IMR-90 (cell line): ENCODE results near the gene PRKAR2A. TPM values are rescaled to one million over a fixed set of nuclear protein-coding genes. Genes with fewer than 3 reads are reported as not detected.
"Not testable (repeated sequence)": the region's sequence is repeated elsewhere in the genome, so short reads cannot be mapped to it uniquely, and the experiment has no call there.

Experiments
- ATAC-seq: fragments of 200-7000 bp; cut with Tn5 transposase; 2 replicates; pipeline ENCODE4 v1.9.1; 2020; ENCODE audit warnings: low read depth, mild to moderate bottlenecking, moderate library complexity
- BruUV-seq: library from RNA; stranded (reverse); fragments of 400-500 nt; replicated peaks from 2 replicates; lab custom pipeline; 2021; lab: Mats Ljungman, UMichigan
- CTCF ChIA-PET: fragments of 300-600 bp; formaldehyde crosslinking; extraction: SDS; loops from one replicate; lab custom pipeline; 2021; ENCODE audit warnings: antibody characterized with exemption; lab: Yijun Ruan, JAX
- POLR2A ChIA-PET: fragments of 300-600 bp; sonication (Branson Sonifier 250); formaldehyde crosslinking; loops from one replicate; lab custom pipeline; 2022; ENCODE audit warnings: antibody characterized with exemption; ENCODE audit not compliant: unreplicated experiment; lab: Charles Lee
- DNase-seq: peaks from one replicate; pipeline ENCODE4 v3.0.0; 2013
- H2AFZ ChIP-seq: replicated peaks from 2 replicates; pipeline ENCODE3; 2013; ENCODE audit warnings: low read length, mild to moderate bottlenecking; ENCODE audit not compliant: poor library complexity
- H2AK5ac ChIP-seq: 2 replicates; pipeline ENCODE4 v1.6.1; 2013; ENCODE audit warnings: low read depth, low read length, inconsistent platforms
- H2AK9ac ChIP-seq: replicated peaks from 2 replicates; pipeline ENCODE3; 2013; ENCODE audit warnings: mild to moderate bottlenecking, low read depth, low read length, moderate library complexity; ENCODE audit not compliant: poor library complexity
- H2BK120ac ChIP-seq: 2 replicates; pipeline ENCODE4 v1.6.1; 2013; ENCODE audit warnings: low read depth, low read length, inconsistent platforms
- H2BK15ac ChIP-seq: 3 replicates; pipeline ENCODE4 v1.6.1; 2013; ENCODE audit warnings: low read depth, low read length, inconsistent platforms
- H2BK20ac ChIP-seq: 2 replicates; pipeline ENCODE4 v1.6.1; 2013; ENCODE audit warnings: low read depth, mild to moderate bottlenecking, inconsistent platforms, low read length, moderate library complexity
- H2BK5ac ChIP-seq: 2 replicates; pipeline ENCODE4 v1.6.1; 2013; ENCODE audit warnings: mild to moderate bottlenecking, low read depth, low read length, inconsistent platforms; ENCODE audit not compliant: poor library complexity, severe bottlenecking
- H3K14ac ChIP-seq: replicated peaks from 2 replicates; pipeline ENCODE4 v1.6.1; 2013; ENCODE audit warnings: low read depth, low read length, inconsistent platforms
- H3K18ac ChIP-seq: 2 replicates; pipeline ENCODE4 v1.6.1; 2013; ENCODE audit warnings: low read depth, low read length, control low read depth
- H3K23ac ChIP-seq: 2 replicates; pipeline ENCODE4 v1.6.1; 2013; ENCODE audit warnings: low read depth, low read length, inconsistent platforms
- H3K27ac ChIP-seq: 2 replicates; pipeline ENCODE4 v1.5.1; 2013; ENCODE audit warnings: mild to moderate bottlenecking, control low read depth, low read length; ENCODE audit not compliant: insufficient read depth
- H3K27me3 ChIP-seq: 2 replicates; pipeline ENCODE4 v1.6.1; 2013; ENCODE audit warnings: low read length; ENCODE audit not compliant: control insufficient read depth, insufficient read depth
- H3K36me3 ChIP-seq: 2 replicates; pipeline ENCODE4 v1.6.1; 2013; ENCODE audit warnings: low read length, mixed read lengths; ENCODE audit not compliant: control insufficient read depth, insufficient read depth
- H3K4ac ChIP-seq: 2 replicates; pipeline ENCODE4 v1.6.1; 2013; ENCODE audit warnings: low read depth, low read length, inconsistent platforms
- H3K4me1 ChIP-seq: 2 replicates; pipeline ENCODE4 v1.6.1; 2013; ENCODE audit warnings: low read length, mixed read lengths; ENCODE audit not compliant: control insufficient read depth, insufficient read depth
- H3K4me2 ChIP-seq: 2 replicates; pipeline ENCODE4 v1.6.1; 2013; ENCODE audit warnings: low read depth, mild to moderate bottlenecking, control low read depth, low read length, moderate library complexity
- H3K4me3 ChIP-seq: 2 replicates; pipeline ENCODE4 v1.5.1; 2013; ENCODE audit warnings: low read depth, mild to moderate bottlenecking, control low read depth, low read length, moderate library complexity; ENCODE audit not compliant: insufficient read depth
- H3K56ac ChIP-seq: 2 replicates; pipeline ENCODE4 v1.6.1; 2013; ENCODE audit warnings: low read length, inconsistent platforms; ENCODE audit not compliant: insufficient read depth; ENCODE audit errors: extremely low read depth
- H3K79me1 ChIP-seq, 2 experiments: 2 replicates each; pipeline ENCODE4 v1.6.1; 2013; ENCODE audit warnings: low read length in 2 of 2, inconsistent platforms in 1 of 2, low read depth in 1 of 2
- H3K9ac ChIP-seq: 2 replicates; pipeline ENCODE4 v1.6.1; 2013; ENCODE audit warnings: low read depth, low read length, control low read depth
- H3K9me1 ChIP-seq: 2 replicates; pipeline ENCODE4 v1.6.1; 2013; ENCODE audit warnings: low read length, inconsistent platforms; ENCODE audit not compliant: insufficient read depth
- H3K9me3 ChIP-seq: 2 replicates; pipeline ENCODE4 v1.6.1; 2013; ENCODE audit warnings: low read length; ENCODE audit not compliant: control insufficient read depth, insufficient read depth
- H4K20me1 ChIP-seq: 2 replicates; pipeline ENCODE4 v1.6.1; 2013; ENCODE audit warnings: low read length, inconsistent platforms; ENCODE audit not compliant: insufficient read depth
- H4K5ac ChIP-seq: 2 replicates; pipeline ENCODE4 v1.6.1; 2013; ENCODE audit warnings: mild to moderate bottlenecking, low read depth, low read length, control low read depth
- H4K8ac ChIP-seq, 2 experiments: 2 replicates each; pipeline ENCODE4 v1.6.1; 2013; ENCODE audit warnings: low read depth in 2 of 2, low read length in 2 of 2, control low read depth in 1 of 2, inconsistent platforms in 1 of 2
- H4K91ac ChIP-seq: 2 replicates; pipeline ENCODE4 v1.6.1; 2013; ENCODE audit warnings: low read depth, low read length, inconsistent platforms; ENCODE audit not compliant: insufficient read depth
- FOS ChIP-seq: fragments of 150-350 bp; IDR thresholded peaks from 2 replicates; pipeline ENCODE4 v1.6.1; 2016; ENCODE audit warnings: low read depth, low read length
- MAFK ChIP-seq: IDR thresholded peaks from 2 replicates; pipeline ENCODE4 v1.6.1; 2012; ENCODE audit warnings: low read depth, low read length, improper control_type of control experiment
- MXI1 ChIP-seq: IDR thresholded peaks from 2 replicates; pipeline ENCODE4 v1.6.1; 2012; ENCODE audit warnings: low read depth, mild to moderate bottlenecking, low read length, moderate library complexity, borderline replicate concordance
- RAD21 ChIP-seq: IDR thresholded peaks from 2 replicates; pipeline ENCODE4 v1.6.1; 2012; ENCODE audit warnings: low read length, improper control_type of control experiment
- SMC3 ChIP-seq: fragments of 150-350 bp; IDR thresholded peaks from 2 replicates; pipeline ENCODE4 v1.6.1; 2016; ENCODE audit warnings: low read depth, mild to moderate bottlenecking, antibody characterized with exemption, low read length, moderate library complexity
- WGBS, 2 experiments: methylation state at CpG; one replicate each; pipeline versions ENCODE4 v1.1.5 to v1.1.7; 2013; ENCODE audit warnings: missing lambda C conversion rate in 2 of 2; ENCODE audit not compliant: insufficient read length in 1 of 2; ENCODE audit errors: extremely low coverage in 2 of 2; 5-methylcytosine and 5-hydroxymethylcytosine counted together
- dilution Hi-C: fragments of 300-500 bp; cut with HindIII; formaldehyde crosslinking; loops from one replicate; pipeline ENCODE4 v1.14.3; 2018; ENCODE audit warnings: low sequenced_read_pairs; ENCODE audit not compliant: unreplicated experiment
- in situ Hi-C: fragments of 300-500 bp; cut with MboI; formaldehyde crosslinking; loops from 3 replicates; pipeline ENCODE4 v1.14.3; 2019; ENCODE audit warnings: low sequenced_read_pairs, inconsistent platforms, mixed read lengths
- intact Hi-C: fragments of 100-400 bp; cut with micrococcal nuclease; formaldehyde crosslinking; loops from 2 replicates; pipeline ENCODE4 v1.10.0; 2022
- polyA plus RNA-seq, 3 experiments: library from polyadenylated mRNA; depleted of rRNA; stranded (reverse); fragments of >200 nt; gene quantifications; 2 replicates each; pipeline ENCODE4 v1.2.3, GENCODE V29; 2012; ENCODE audit warnings: low replicate concordance in 1 of 3
- total RNA-seq: library from RNA; depleted of rRNA; stranded (reverse); fragments of >200 nt; gene quantifications from 2 replicates; pipeline ENCODE4 v1.2.3, GENCODE V29; 2012
- TF ChIP-seq, protein P1 (sequence below): fragments of 150-350 bp; IDR thresholded peaks from 2 replicates; pipeline ENCODE4 v1.6.1; 2016; ENCODE audit warnings: low read depth, mild to moderate bottlenecking, low read length, moderate library complexity, borderline replicate concordance

Gene PRKAR2A
- total and polyA plus RNA-seq, 2 of the 4 experiments (the other 2 are of a cell fraction): 11.3 to 48.2 TPM

DNA sequence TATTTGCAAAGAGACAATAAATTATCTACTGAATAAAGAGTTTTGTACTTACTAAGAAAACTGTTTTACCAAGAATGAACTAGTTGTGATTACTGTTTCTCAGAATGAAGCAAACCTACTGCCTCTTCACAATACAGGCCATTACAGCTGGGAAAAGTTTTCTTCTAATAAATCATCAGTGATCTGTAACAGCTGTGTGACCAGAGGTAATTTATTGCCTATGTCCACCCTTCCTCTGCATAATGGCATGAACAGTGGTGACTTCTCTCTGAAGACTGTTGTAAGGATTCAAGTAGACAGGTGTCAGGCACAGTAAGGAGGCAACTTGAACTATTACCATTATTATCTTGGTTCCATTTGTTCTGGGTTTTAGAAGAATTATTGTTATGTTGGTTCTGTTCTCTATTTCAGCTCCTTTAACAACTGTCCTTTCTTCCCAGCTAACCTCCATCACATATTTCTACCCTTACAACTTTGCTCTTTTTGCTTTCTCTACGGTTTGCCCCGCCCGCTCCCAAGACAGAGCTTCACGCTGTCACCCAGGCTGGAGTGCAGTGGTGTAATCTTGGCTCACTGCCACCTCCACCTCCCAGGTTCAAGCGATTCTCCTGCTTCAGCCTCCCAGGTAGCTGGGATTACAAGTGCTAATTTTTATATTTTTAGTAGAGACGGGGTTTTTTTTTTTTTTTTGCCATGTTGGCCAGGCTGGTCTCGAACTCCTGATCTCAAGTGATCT lies 51.5 kb downstream of the PRKAR2A start:
- H2BK5ac ChIP-seq: no peak overlapping the region
- in situ Hi-C loops (no loop called here), intact Hi-C loops (no loop called here), dilution Hi-C loops (no loop called here)
- H3K4ac ChIP-seq: no peak overlapping the region
- H2AK9ac ChIP-seq: no peak overlapping the region
- ChIA-PET POLR2A (no interaction called here), CTCF (no interaction called here)
- H3K9ac ChIP-seq: no peak overlapping the region
- no CpG with 5 or more reads among the region's 7 CpGs for WGBS, 2 experiments
- 0 out of 2 replicates have a peak, but pooled peaks cover 3% of the 10 kb centered on the region for H3K9me1 ChIP-seq
- no peak overlapping the region for H3K23ac ChIP-seq
- no peak overlapping the region for H3K27ac ChIP-seq
- H3K4me3 ChIP-seq: no peak overlapping the region
- H2AK5ac ChIP-seq: no peak overlapping the region
- no peaks in the 10 kb centered on the region for H3K9me3 ChIP-seq
- H3K4me1 ChIP-seq: no peaks in the 10 kb centered on the region
- H2AFZ ChIP-seq: no peak overlapping the region
- no peaks in the 10 kb centered on the region for H3K27me3 ChIP-seq
- H2BK20ac ChIP-seq: no peak overlapping the region
- H3K79me1 ChIP-seq: peaks cover 0 to 8% of the 10 kb centered on the region in 2 experiments; a peak in 3 of 4 replicates
- H3K18ac ChIP-seq: no peak overlapping the region
- no peak for TF ChIP-seq RAD21
- TF ChIP-seq, protein P1, sequence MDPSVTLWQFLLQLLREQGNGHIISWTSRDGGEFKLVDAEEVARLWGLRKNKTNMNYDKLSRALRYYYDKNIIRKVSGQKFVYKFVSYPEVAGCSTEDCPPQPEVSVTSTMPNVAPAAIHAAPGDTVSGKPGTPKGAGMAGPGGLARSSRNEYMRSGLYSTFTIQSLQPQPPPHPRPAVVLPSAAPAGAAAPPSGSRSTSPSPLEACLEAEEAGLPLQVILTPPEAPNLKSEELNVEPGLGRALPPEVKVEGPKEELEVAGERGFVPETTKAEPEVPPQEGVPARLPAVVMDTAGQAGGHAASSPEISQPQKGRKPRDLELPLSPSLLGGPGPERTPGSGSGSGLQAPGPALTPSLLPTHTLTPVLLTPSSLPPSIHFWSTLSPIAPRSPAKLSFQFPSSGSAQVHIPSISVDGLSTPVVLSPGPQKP: no peak
- TF ChIP-seq SMC3: no peak
- no peak for TF ChIP-seq MXI1
- TF ChIP-seq FOS: no peak
- TF ChIP-seq MAFK: no peak
- no peak overlapping the region for H3K56ac ChIP-seq
- ATAC-seq: no peak
- no peak for DNase-seq
- H2BK120ac ChIP-seq: no peak overlapping the region
- H4K20me1 ChIP-seq: no peaks in the 10 kb centered on the region
- no peak overlapping the region for H4K91ac ChIP-seq
- no TSS peak for BruUV-seq
- no peak overlapping the region for H4K5ac ChIP-seq
- H3K14ac ChIP-seq: no peak overlapping the region
- no peak overlapping the region for H4K8ac ChIP-seq
- H3K36me3 ChIP-seq: peaks cover 5% of the 10 kb centered on the region
- H3K4me2 ChIP-seq: no peak overlapping the region
- no peak overlapping the region for H2BK15ac ChIP-seq

DNA sequence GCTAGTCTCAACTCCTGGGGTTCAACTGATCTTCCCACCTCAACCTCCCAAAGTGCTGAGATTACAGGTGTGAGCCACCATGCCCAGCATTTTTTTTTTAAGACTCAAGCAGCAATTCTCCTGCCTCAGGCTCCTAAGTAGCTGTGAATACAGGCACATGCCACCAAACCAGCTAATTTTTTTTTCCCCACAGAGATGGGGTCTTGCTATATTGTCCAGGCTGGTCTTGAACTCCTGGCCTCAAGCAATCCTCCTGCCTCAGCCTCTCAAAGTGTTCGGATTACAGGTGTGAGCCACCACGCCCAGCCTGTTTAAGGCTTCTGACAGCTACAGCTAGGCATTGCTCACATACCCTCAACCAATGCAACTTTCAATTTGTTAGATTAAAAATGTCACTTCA lies 54.2 kb downstream of the PRKAR2A start:
- H2AK9ac ChIP-seq, POLR2A ChIA-PET, H3K18ac ChIP-seq, H3K4me3 ChIP-seq, dilution Hi-C loops, ATAC-seq, H3K23ac ChIP-seq, in situ Hi-C loops, H4K20me1 ChIP-seq, intact Hi-C loops, H3K56ac ChIP-seq, H2BK20ac ChIP-seq, H2AK5ac ChIP-seq, H3K4me2 ChIP-seq, H3K36me3 ChIP-seq, CTCF ChIA-PET, H3K14ac ChIP-seq, H4K5ac ChIP-seq, H2BK5ac ChIP-seq, H3K27me3 ChIP-seq, H3K9me1 ChIP-seq, H2BK120ac ChIP-seq, H3K27ac ChIP-seq, H3K9me3 ChIP-seq, DNase-seq, H2AFZ ChIP-seq, H3K4me1 ChIP-seq, H4K91ac ChIP-seq, H3K9ac ChIP-seq, BruUV-seq, H4K8ac ChIP-seq, H3K4ac ChIP-seq, H2BK15ac ChIP-seq: not testable (repeated sequence)
- no CpG with 5 or more reads among the region's 2 CpGs for WGBS, 2 experiments
- peaks cover 0 to 16% of the 10 kb centered on the region in 2 experiments; a peak in 3 of 4 replicates for H3K79me1 ChIP-seq
